Choroid plexus epithelial cell (primary cell): ENCODE measurements around the gene BCAR3.
A peak's percentile ranks its signal among the peaks of the same experiment; 100 is the strongest.
"Not testable (repeated sequence)": the region's sequence is repeated elsewhere in the genome, so short reads cannot be mapped to it uniquely, and the experiment has no call there.

ENCODE experiments used
- DNase-seq: peaks from one replicate; pipeline ENCODE4 v3.0.0-alpha.2; 2010; ENCODE audit warnings: low read depth
- H3K4me3 ChIP-seq: 2 replicates; pipeline ENCODE4 v1.5.1; 2011; ENCODE audit warnings: low read depth, mild to moderate bottlenecking, control low read depth, low read length, moderate library complexity
- TF ChIP-seq, protein P1 (sequence below): conservative IDR thresholded peaks from 2 replicates; pipeline ENCODE4 v1.5.1; 2011; ENCODE audit warnings: low read depth, mild to moderate bottlenecking, control low read depth, inconsistent platforms, low read length, moderate library complexity

BCAR3 gene

GRCh38 chr1:93653656-93654055 lies 28.0 kb downstream of the BCAR3 start:
- no peak overlapping the region for H3K4me3 ChIP-seq
- no peak for DNase-seq
- TF ChIP-seq, protein P1, sequence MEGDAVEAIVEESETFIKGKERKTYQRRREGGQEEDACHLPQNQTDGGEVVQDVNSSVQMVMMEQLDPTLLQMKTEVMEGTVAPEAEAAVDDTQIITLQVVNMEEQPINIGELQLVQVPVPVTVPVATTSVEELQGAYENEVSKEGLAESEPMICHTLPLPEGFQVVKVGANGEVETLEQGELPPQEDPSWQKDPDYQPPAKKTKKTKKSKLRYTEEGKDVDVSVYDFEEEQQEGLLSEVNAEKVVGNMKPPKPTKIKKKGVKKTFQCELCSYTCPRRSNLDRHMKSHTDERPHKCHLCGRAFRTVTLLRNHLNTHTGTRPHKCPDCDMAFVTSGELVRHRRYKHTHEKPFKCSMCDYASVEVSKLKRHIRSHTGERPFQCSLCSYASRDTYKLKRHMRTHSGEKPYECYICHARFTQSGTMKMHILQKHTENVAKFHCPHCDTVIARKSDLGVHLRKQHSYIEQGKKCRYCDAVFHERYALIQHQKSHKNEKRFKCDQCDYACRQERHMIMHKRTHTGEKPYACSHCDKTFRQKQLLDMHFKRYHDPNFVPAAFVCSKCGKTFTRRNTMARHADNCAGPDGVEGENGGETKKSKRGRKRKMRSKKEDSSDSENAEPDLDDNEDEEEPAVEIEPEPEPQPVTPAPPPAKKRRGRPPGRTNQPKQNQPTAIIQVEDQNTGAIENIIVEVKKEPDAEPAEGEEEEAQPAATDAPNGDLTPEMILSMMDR: no peak

GRCh38 chr1:93652323-93652949 lies 29.2 kb downstream of the BCAR3 start:
- TF ChIP-seq, protein P1: no peak
- no peak overlapping the region for H3K4me3 ChIP-seq
- DNase-seq: no peak

- no peak overlapping the region for H3K4me3 ChIP-seq
- TF ChIP-seq, protein P1: no peak
- no peak for DNase-seq
Measured at GRCh38 chr1:93651695-93652094, 29.9 kb downstream of the BCAR3 start.

DNA sequence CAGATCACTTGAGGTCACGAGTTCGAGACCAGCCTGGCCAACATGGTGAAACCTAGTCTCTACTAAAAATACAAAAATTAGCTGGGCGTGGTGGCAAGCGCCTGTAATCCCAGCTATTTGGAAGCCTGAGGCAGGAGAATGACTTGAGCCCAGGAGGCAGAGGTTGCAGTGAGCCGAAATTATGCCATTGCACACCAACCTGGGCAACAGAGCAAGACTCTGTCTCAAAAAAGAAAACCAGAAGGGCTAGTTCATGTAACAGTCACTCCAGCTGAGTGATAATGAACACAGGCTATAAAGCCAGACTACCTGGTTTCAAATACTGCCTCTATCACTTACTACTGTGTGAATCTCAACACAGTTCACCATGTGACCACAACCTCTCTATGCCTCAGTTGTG lies 31.5 kb downstream of the BCAR3 start:
- H3K4me3 ChIP-seq, DNase-seq: not testable (repeated sequence)

GRCh38 chr1:93649231-93649630 lies 32.4 kb downstream of the BCAR3 start:
- TF ChIP-seq, protein P1: no peak
- DNase-seq: no peak

DNA sequence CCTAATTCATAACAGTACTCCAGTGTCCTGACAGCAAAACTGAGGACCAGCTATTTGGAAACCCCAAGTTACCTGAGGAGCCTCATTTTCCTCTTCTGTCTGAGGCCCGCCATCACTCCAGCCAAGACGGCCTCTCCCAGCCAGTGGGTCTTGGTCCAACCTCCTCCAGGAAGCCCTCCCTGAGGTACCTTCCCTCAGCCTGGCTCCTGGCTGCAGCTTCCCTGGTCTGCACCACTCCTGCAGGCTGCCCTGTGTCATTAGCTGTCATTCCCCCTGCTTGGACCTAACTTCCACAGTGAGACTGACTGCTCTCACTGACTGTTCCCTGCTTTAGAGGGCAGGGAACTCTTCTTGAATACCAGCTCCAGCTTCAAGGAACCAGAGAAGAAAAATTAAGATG lies 33.0 kb downstream of the BCAR3 start:
- TF ChIP-seq, protein P1: no peak
- DNase-seq: no peak
- H3K4me3 ChIP-seq: no peak overlapping the region

More at GRCh38 chr1:93649231-93649630, 32.4 kb downstream of the BCAR3 start:
- no peak overlapping the region for H3K4me3 ChIP-seq

DNA sequence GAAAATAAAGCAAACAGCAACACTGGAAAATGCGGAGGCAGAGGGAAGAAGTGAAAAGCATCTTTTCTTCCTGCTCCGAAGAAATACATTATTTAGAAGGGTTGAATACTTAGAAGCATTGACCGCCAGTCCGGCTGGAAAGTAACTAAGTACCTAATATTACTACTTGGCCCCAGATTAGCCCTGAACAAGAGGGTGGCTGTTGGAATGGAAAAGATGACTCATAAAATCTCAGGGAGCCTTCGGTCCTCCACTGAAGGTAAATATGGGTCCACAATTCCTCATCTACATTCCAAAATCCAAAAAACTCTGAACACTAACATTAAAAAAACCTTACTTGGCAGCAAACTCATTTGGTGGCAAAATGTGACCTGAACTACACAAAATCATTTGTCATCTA lies 40.1 kb downstream of the BCAR3 start:
- TF ChIP-seq, protein P1: no peak
- peak; percentile 71 for DNase-seq
- H3K4me3 ChIP-seq: no peak overlapping the region
